ENCODE measurements around the gene RAPGEF4.

Gene RAPGEF4

GRCh38 chr2:172953970-172954852 lies 218.6 kb downstream of the RAPGEF4 start:
- Mint-ChIP-seq H3K4me3 (no peak overlapping the region), H3K4me1 (peaks cover 5% of the 10 kb centered on the region), H3K27ac (peak overlapping the region; percentile 6), H3K36me3 (no peaks in the 10 kb centered on the region), H3K27me3 (peaks cover 1% of the 10 kb centered on the region), H3K9me3 (no peaks in the 10 kb centered on the region)

- Mint-ChIP-seq H3K27ac (no peak overlapping the region), H3K36me3 (peaks cover 1% of the 10 kb centered on the region), H3K4me1 (peaks cover 5% of the 10 kb centered on the region), H3K9me3 (no peaks in the 10 kb centered on the region), H3K4me3 (no peak overlapping the region), H3K27me3 (peaks cover 1% of the 10 kb centered on the region)
Observed at GRCh38 chr2:172955587-172955986, 219.9 kb downstream of the RAPGEF4 start.

GRCh38 chr2:172957734-172958133 lies 222.1 kb downstream of the RAPGEF4 start:
- Mint-ChIP-seq H3K4me3 (no peak overlapping the region), H3K9me3 (no peaks in the 10 kb centered on the region), H3K36me3 (peaks cover 3% of the 10 kb centered on the region), H3K27ac (no peak overlapping the region), H3K27me3 (peaks cover 1% of the 10 kb centered on the region), H3K4me1 (peaks cover 13% of the 10 kb centered on the region)

GRCh38 chr2:172962082-172962481 lies 226.4 kb downstream of the RAPGEF4 start:
- H3K9me3 Mint-ChIP-seq = no peaks in the 10 kb centered on the region
- H3K27ac Mint-ChIP-seq = peak overlapping the region; percentile 85
- peaks cover 3% of the 10 kb centered on the region for H3K36me3 Mint-ChIP-seq
- peak overlapping the region; percentile 45 for H3K4me3 Mint-ChIP-seq
- H3K4me1 Mint-ChIP-seq = peaks cover 20% of the 10 kb centered on the region
- no peaks in the 10 kb centered on the region for H3K27me3 Mint-ChIP-seq

GRCh38 chr2:172962824-172963223 lies 227.2 kb downstream of the RAPGEF4 start:
- H3K9me3 Mint-ChIP-seq = no peaks in the 10 kb centered on the region
- peaks cover 3% of the 10 kb centered on the region for H3K36me3 Mint-ChIP-seq
- H3K4me1 Mint-ChIP-seq = peaks cover 20% of the 10 kb centered on the region
- no peaks in the 10 kb centered on the region for H3K27me3 Mint-ChIP-seq
- H3K27ac Mint-ChIP-seq = peak overlapping the region; percentile 85
- peak overlapping the region; percentile 45 for H3K4me3 Mint-ChIP-seq

GRCh38 chr2:172964511-172965139 lies 229.0 kb downstream of the RAPGEF4 start:
- Mint-ChIP-seq H3K9me3 (no peaks in the 10 kb centered on the region), H3K4me3 (no peak overlapping the region), H3K36me3 (peaks cover 3% of the 10 kb centered on the region), H3K4me1 (peaks cover 26% of the 10 kb centered on the region), H3K27ac (no peak overlapping the region), H3K27me3 (no peaks in the 10 kb centered on the region)

- Mint-ChIP-seq H3K4me1 (peaks cover 35% of the 10 kb centered on the region), H3K9me3 (no peaks in the 10 kb centered on the region), H3K4me3 (no peak overlapping the region), H3K27me3 (no peaks in the 10 kb centered on the region), H3K36me3 (peaks cover 2% of the 10 kb centered on the region), H3K27ac (no peak overlapping the region)
Observed at GRCh38 chr2:172965433-172966212, 230.0 kb downstream of the RAPGEF4 start.

- H3K9me3 Mint-ChIP-seq = no peaks in the 10 kb centered on the region
- no peaks in the 10 kb centered on the region for H3K36me3 Mint-ChIP-seq
- H3K27ac Mint-ChIP-seq = no peak overlapping the region
Observed at GRCh38 chr2:172967036-172967982, 231.7 kb downstream of the RAPGEF4 start.

GRCh38 chr2:172968061-172968469 lies 232.4 kb downstream of the RAPGEF4 start:
- Mint-ChIP-seq H3K4me1 (peaks cover 36% of the 10 kb centered on the region), H3K4me3 (no peak overlapping the region), H3K36me3 (no peaks in the 10 kb centered on the region), H3K9me3 (no peaks in the 10 kb centered on the region), H3K27me3 (no peaks in the 10 kb centered on the region), H3K27ac (no peak overlapping the region)

More at GRCh38 chr2:172967036-172967982, 231.7 kb downstream of the RAPGEF4 start:
- Mint-ChIP-seq H3K4me1 (peaks cover 43% of the 10 kb centered on the region), H3K27me3 (no peaks in the 10 kb centered on the region), H3K4me3 (no peak overlapping the region)

GRCh38 chr2:172969166-172969565 lies 233.5 kb downstream of the RAPGEF4 start:
- Mint-ChIP-seq H3K27me3 (peaks cover 1% of the 10 kb centered on the region), H3K27ac (no peak overlapping the region), H3K4me1 (peaks cover 32% of the 10 kb centered on the region), H3K36me3 (no peaks in the 10 kb centered on the region), H3K9me3 (no peaks in the 10 kb centered on the region), H3K4me3 (no peak overlapping the region)

- peak overlapping the region; percentile 60 for H3K4me3 Mint-ChIP-seq
- H3K4me1 Mint-ChIP-seq = peaks cover 32% of the 10 kb centered on the region
- no peak overlapping the region for H3K27ac Mint-ChIP-seq
- no peaks in the 10 kb centered on the region for H3K9me3 Mint-ChIP-seq
- peaks cover 1% of the 10 kb centered on the region for H3K27me3 Mint-ChIP-seq
- H3K36me3 Mint-ChIP-seq = no peaks in the 10 kb centered on the region
Observed at GRCh38 chr2:172969609-172970008, 234.0 kb downstream of the RAPGEF4 start.

GRCh38 chr2:172970660-172971059 lies 235.0 kb downstream of the RAPGEF4 start:
- peak overlapping the region; percentile 85 for H3K27ac Mint-ChIP-seq
- peaks cover 32% of the 10 kb centered on the region for H3K4me1 Mint-ChIP-seq
- no peaks in the 10 kb centered on the region for H3K9me3 Mint-ChIP-seq
- H3K4me3 Mint-ChIP-seq = peak overlapping the region; percentile 60
- no peaks in the 10 kb centered on the region for H3K36me3 Mint-ChIP-seq
- H3K27me3 Mint-ChIP-seq = peaks cover 2% of the 10 kb centered on the region

GRCh38 chr2:172972005-172972619 lies 236.5 kb downstream of the RAPGEF4 start:
- Mint-ChIP-seq H3K36me3 (no peaks in the 10 kb centered on the region), H3K4me3 (no peak overlapping the region), H3K27me3 (peaks cover 2% of the 10 kb centered on the region), H3K4me1 (peaks cover 32% of the 10 kb centered on the region), H3K9me3 (no peaks in the 10 kb centered on the region), H3K27ac (no peak overlapping the region)

GRCh38 chr2:172974762-172975161 lies 239.1 kb downstream of the RAPGEF4 start:
- H3K4me1 Mint-ChIP-seq = peaks cover 25% of the 10 kb centered on the region
- no peak overlapping the region for H3K27ac Mint-ChIP-seq
- H3K9me3 Mint-ChIP-seq = no peaks in the 10 kb centered on the region
- H3K4me3 Mint-ChIP-seq = no peak overlapping the region
- H3K36me3 Mint-ChIP-seq = no peaks in the 10 kb centered on the region
- H3K27me3 Mint-ChIP-seq = peaks cover 5% of the 10 kb centered on the region

All from activated naive CD4-positive, alpha-beta T cell treated with anti-CD3 and anti-CD28 coated beads, Interleukin-2, amount 50 U/mL, for 24 hours (primary cell).